ENCODE results near the gene RXRB. TPM values are rescaled to one million over a fixed set of nuclear protein-coding genes. Genes with fewer than 3 reads are reported as not detected.

Gene RXRB
- total RNA-seq, 1 donor from 2014 or later, result 61.9 TPM

- H3K36me3 Mint-ChIP-seq, result no peaks in the 10 kb centered on the region
- no peak for DNase-seq (ENCODE audit: extremely low spot score, unreplicated experiment)
- TF ChIP-seq, protein P1, sequence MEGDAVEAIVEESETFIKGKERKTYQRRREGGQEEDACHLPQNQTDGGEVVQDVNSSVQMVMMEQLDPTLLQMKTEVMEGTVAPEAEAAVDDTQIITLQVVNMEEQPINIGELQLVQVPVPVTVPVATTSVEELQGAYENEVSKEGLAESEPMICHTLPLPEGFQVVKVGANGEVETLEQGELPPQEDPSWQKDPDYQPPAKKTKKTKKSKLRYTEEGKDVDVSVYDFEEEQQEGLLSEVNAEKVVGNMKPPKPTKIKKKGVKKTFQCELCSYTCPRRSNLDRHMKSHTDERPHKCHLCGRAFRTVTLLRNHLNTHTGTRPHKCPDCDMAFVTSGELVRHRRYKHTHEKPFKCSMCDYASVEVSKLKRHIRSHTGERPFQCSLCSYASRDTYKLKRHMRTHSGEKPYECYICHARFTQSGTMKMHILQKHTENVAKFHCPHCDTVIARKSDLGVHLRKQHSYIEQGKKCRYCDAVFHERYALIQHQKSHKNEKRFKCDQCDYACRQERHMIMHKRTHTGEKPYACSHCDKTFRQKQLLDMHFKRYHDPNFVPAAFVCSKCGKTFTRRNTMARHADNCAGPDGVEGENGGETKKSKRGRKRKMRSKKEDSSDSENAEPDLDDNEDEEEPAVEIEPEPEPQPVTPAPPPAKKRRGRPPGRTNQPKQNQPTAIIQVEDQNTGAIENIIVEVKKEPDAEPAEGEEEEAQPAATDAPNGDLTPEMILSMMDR (conservative IDR thresholded peaks at IDR 0.05), result no peak
- peaks cover 7% of the 10 kb centered on the region for H3K4me1 Mint-ChIP-seq (ENCODE audit: unreplicated experiment)
- no peaks in the 10 kb centered on the region for H3K9me3 Mint-ChIP-seq
- H3K4me3 Mint-ChIP-seq, result peak overlapping the region; percentile 31
- H3K27me3 Mint-ChIP-seq, result peaks cover 10% of the 10 kb centered on the region
- no peak overlapping the region for H3K27ac Mint-ChIP-seq
Measured at GRCh38 chr6:33164176-33164575, 36.3 kb downstream of the RXRB start.

GRCh38 chr6:33163540-33163939 lies 36.9 kb downstream of the RXRB start:
- no peak for DNase-seq (ENCODE audit: extremely low spot score, unreplicated experiment)

GRCh38 chr6:33161354-33162331 lies 38.8 kb downstream of the RXRB start:
- Mint-ChIP-seq H3K27me3 (peaks cover 10% of the 10 kb centered on the region), H3K4me3 (peak overlapping the region; percentile 88), H3K4me1 (ENCODE audit: unreplicated experiment) (peaks cover 7% of the 10 kb centered on the region), H3K27ac (peak overlapping the region; percentile 55), H3K9me3 (no peaks in the 10 kb centered on the region), H3K36me3 (no peaks in the 10 kb centered on the region)
- TF ChIP-seq, protein P1 (conservative IDR thresholded peaks at IDR 0.05), result peak; percentile 95
- DNase-seq (ENCODE audit: extremely low spot score, unreplicated experiment), result peak; percentile 89

More at GRCh38 chr6:33163540-33163939, 36.9 kb downstream of the RXRB start:
- Mint-ChIP-seq H3K4me3 (no peak overlapping the region), H3K36me3 (no peaks in the 10 kb centered on the region), H3K27ac (no peak overlapping the region), H3K4me1 (ENCODE audit: unreplicated experiment) (peaks cover 7% of the 10 kb centered on the region), H3K9me3 (no peaks in the 10 kb centered on the region), H3K27me3 (peaks cover 10% of the 10 kb centered on the region)
- TF ChIP-seq, protein P1 (conservative IDR thresholded peaks at IDR 0.05), result no peak

DNA sequence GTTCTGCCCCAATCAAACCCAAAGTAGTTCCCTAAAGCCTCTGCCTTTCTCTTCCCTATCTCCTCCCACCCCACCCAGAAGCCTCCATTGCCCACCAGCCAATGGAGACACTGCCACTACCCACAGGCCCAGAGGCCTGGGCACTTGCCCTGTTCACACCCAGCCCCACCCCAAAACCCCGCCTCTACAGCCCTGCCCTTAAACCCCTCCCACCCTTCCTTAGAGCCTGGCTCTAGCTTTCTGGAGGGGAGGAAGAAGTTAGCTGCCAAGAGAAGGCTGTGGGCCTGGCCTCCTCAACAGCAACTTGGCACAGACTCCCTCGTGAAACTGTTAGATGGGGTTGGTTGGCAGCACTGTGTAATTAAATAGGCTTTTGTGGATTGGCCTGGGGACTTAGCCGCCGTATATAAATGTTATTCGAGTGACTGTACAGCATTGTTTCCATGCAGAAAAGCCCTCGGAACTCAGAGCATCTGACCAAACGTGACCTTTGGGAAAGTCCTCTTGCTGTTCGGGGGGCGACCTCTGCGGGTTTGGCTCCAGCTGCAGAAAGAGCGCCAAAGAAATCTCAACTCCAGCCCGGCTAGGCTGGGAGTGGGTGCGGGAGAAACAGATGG lies 39.6 kb downstream of the RXRB start:
- no peaks in the 10 kb centered on the region for H3K36me3 Mint-ChIP-seq
- peak overlapping the region; percentile 88 for H3K4me3 Mint-ChIP-seq
- peaks cover 10% of the 10 kb centered on the region for H3K27me3 Mint-ChIP-seq
- peaks cover 7% of the 10 kb centered on the region for H3K4me1 Mint-ChIP-seq (ENCODE audit: unreplicated experiment)
- no peak for DNase-seq (ENCODE audit: extremely low spot score, unreplicated experiment)
- peak overlapping the region; percentile 55 for H3K27ac Mint-ChIP-seq
- TF ChIP-seq, protein P1 (conservative IDR thresholded peaks at IDR 0.05), result no peak
- no peaks in the 10 kb centered on the region for H3K9me3 Mint-ChIP-seq

GRCh38 chr6:33160096-33160495 lies 40.4 kb downstream of the RXRB start:
- H3K4me1 Mint-ChIP-seq (ENCODE audit: unreplicated experiment), result peaks cover 7% of the 10 kb centered on the region
- TF ChIP-seq, protein P1 (conservative IDR thresholded peaks at IDR 0.05), result no peak
- H3K36me3 Mint-ChIP-seq, result no peaks in the 10 kb centered on the region
- H3K4me3 Mint-ChIP-seq, result no peak overlapping the region
- DNase-seq (ENCODE audit: extremely low spot score, unreplicated experiment), result no peak
- no peak overlapping the region for H3K27ac Mint-ChIP-seq
- peaks cover 10% of the 10 kb centered on the region for H3K27me3 Mint-ChIP-seq
- no peaks in the 10 kb centered on the region for H3K9me3 Mint-ChIP-seq
